ENCODE measurements around the gene MORN1. TPM values are rescaled to one million over a fixed set of nuclear protein-coding genes. Genes with fewer than 3 reads are reported as not detected.

MORN1 gene
- total RNA-seq, 1 experiment from 2014 or later, result 17.8 TPM

DNA sequence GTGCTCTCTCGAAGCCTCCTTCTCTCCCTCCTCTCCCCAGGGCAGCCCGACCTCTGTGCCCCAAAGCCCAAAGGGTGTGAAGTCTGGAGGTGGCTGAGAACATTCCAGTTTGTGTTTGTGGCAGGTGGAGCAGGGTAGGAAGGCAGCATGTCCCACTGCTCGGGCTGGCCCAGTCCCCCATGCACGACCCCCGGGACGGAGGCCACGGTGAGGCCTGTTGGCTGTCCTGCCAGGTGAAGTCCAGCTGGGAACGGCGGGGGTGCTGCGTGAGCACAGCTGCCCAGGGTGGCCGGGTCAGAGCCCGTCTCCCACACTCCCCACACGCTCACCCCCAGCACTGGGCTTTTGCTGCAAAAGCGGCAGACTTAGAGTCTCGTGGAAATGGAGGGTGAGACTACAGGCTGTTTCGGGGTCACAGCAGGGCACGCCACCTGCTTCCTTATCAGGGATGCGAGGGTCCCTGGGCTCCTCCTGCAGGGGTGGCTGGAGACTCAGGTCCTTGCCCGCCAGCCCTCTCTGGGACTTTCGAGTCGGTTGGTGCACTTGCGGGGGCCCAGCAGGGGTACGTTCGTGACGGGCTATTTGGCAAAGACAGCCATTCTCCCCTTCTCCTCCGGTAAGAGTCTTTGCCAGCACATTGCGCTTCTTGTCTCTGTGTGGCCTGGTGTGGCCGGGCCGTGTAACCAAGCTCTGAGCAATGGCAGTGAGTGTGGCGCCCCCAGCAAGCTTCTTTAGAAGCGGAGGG is 40.3 kb downstream of the MORN1 start:
- in situ Hi-C loops (cut with HindIII; ENCODE audit: low pct_unique_long_range_greater_than_20kb, low sequenced_read_pairs), result no loop called here
- no peak for DNase-seq (ENCODE audit: low read depth, low spot score)

DNA sequence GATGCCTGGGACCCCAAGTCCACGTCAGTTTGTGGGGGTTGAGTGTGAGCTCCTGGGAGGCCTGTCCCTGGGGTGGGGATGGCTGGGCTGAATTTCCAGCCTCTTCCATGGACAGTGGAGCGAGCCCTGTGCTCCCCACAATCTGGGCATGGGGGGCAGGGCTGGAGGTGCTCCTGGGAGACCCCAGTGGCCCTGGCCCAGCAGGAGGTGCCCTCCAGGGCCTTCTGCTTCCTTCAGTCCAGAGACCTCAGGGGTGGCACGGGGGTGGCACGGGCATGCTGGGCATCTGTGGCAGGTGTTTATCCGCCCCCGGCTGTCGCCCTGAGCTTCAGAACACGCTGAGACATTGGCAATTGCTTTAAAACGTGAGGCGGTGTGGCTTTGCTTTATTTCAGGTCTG is 40.9 kb downstream of the MORN1 start:
- DNase-seq (ENCODE audit: low read depth, low spot score), result no peak
- in situ Hi-C loops (cut with HindIII; ENCODE audit: low pct_unique_long_range_greater_than_20kb, low sequenced_read_pairs), result no loop called here

DNA sequence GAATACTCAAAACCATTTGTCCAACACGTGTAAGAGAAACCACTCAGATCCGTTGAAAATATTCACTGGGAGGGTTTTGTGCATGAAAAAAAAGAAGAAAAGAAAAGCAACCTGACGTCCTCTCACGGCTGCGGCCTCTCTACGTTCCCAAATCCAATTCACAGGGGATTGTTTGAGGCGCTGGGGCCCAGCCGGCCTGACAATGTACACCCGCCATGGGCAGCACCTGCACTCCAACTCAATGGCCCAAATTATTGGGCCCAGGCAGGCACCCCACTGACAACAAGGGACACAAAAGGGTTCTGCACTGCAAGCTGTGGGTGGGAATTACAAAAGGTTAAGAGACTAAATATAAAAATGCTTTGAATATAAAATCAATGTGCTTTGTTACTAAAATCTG is 41.5 kb downstream of the MORN1 start:
- no peak for DNase-seq (ENCODE audit: low read depth, low spot score)
- in situ Hi-C loops (cut with HindIII; ENCODE audit: low pct_unique_long_range_greater_than_20kb, low sequenced_read_pairs), result no loop called here

DNA sequence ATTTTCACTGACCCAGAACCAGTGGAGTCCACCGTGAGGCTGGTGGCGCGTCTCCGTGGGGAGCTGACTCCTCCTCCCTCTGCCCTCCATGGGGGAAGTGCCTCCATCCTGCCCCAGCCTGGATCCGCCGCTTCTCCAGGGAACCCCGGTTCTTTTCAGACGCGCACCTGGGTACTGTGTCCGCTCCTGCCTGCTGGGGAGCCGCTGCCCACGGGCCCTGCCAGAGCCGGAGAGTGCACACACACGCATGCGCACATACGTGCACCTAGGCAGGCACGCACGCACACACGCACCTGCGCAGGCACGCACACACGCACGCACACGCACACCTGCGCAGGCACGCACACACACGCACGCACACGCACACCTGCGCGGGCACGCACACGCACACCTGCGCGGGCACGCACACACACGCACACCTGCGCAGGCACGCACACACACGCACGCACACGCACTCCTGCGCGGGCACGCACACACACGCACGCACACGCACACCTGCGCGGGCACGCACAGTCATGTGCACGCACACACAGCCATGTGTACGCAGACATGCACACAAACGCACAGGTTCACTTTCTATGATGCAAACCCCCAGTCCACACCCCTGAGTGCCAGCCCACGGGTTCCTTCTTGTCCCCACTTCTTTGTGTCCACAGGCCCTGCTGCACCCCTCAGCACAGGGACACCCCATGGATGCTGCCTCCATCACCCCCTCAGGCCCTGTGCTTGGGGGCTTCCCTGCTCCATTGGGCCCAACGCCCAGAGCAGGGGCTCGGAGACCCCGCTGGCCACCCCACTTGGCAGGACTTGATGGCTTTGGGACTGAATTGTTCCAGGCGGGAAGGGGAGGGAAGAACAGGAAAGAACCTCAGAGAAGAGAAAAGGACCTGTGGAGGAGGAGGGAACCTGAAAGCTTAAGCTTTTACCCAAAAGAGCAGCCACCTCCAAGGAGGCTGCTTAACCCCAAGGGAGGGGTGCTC is 42.7 kb downstream of the MORN1 start:
- no peak for DNase-seq (ENCODE audit: low read depth, low spot score)
- in situ Hi-C loops (cut with HindIII; ENCODE audit: low pct_unique_long_range_greater_than_20kb, low sequenced_read_pairs), result no loop called here

DNA sequence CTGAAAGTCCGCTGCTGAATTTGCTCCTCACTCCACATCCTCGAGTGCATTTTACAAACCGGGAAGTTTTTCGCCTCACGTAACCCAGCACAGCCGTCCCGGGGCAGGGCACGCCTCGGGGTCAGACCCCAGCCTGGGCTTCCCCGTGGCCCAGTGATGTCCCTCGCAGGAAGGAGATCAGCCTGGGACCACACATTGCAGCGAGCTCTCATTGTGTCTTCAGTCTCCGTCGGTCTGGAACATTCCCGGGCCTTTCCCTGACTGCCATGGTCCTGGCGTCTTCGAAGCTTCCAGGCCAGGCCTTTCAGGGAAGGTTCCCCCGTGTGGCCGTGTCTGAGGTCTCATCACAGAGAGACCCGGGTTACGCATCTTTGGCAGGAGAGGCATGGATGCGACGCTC is 43.5 kb downstream of the MORN1 start:
- no peak for DNase-seq (ENCODE audit: low read depth, low spot score)
- in situ Hi-C loops (cut with HindIII; ENCODE audit: low pct_unique_long_range_greater_than_20kb, low sequenced_read_pairs), result no loop called here

DNA sequence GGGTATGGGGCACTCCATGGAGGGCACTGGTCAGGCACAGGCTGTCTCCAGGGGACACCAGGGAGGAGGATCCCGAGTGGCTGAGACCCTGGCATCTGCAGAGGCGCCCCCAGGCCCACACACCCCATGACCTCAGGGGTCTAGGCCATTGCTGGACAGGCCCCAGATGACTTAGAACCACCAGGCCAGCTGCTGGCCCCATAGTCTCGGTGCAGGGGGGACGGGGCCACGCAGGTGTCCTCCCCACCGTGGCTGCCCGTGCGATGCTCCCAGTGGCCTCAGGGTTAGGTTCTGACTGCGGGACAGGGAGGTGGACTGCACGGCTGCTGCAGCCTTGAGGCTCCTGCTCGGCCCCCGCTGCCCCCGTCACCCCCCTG is 44.0 kb downstream of the MORN1 start:
- in situ Hi-C loops (cut with HindIII; ENCODE audit: low pct_unique_long_range_greater_than_20kb, low sequenced_read_pairs), result no loop called here
- no peak for DNase-seq (ENCODE audit: low read depth, low spot score)

DNA sequence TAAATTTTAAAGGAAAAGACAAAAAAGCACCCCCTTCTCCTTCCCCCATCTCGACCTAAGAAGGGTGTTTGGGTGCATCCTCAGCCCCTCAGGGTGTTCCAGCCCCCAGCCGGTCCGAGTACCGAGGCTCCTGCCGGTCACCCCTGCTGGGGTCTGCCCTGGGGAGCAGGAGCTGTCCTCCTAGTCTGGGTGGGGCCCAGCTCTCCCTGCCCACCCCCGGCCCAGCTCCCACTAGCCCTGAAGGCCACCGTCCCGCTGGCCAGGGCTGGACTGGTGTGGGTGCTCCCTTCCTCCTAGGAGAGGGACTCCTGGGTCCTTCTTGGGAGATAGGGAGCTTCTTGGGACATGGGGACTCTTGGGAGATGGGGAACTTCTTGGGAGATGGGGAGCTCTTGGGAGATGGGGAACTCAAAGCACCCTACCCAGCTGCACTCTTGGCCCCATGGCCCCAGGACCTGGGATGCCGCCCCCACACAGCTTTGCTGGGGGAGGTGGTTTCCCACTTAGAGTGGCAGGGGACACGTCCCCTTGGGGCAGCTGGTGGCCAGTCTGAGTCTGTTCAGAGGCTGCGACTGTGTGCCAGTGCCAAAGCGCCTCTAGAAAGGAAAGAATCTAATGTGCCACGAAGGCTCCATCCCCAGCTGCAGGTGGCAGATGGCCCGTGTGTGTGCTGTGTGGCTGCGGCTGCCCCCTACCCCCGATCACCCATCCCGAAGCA is 44.5 kb downstream of the MORN1 start:
- no peak for DNase-seq (ENCODE audit: low read depth, low spot score)
- in situ Hi-C loops (cut with HindIII; ENCODE audit: low pct_unique_long_range_greater_than_20kb, low sequenced_read_pairs), result no loop called here

DNA sequence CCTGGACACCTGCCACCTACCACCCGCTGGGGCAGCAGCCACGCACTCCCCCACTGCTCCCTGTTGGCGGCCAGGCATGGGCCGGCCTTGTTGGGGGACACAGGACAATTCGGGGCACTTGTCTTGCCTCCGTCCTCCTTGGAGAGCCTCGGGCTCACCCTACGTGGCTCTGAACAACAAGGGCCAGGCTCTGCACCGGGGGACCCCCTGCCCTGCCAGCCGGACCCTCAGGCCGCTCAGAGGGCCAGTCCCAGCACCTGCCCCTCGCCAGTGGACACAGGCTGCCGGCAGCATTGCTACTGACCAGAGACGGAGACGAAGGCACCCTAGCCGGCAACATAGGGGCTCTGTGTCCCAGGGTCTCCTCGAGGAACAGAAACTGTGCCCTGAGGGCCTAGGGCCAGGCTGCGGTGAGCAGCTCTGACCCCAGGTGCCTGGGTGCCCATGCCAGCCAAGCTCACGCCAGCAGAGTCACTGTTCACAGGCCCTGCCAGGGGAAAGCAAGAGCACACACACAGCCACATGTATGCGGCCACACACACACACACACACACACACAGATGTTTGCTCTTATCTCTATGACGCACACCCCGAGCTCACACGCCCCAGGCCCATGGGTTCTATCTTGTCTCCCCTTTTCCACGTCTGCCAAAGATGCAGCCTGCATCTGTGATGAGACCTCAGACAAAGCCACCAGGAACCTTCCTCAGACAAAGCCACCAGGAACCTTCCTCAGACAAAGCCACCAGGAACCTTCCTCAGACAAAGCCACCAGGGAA is 45.9 kb downstream of the MORN1 start:
- no peak for DNase-seq (ENCODE audit: low read depth, low spot score)
- in situ Hi-C loops (cut with HindIII; ENCODE audit: low pct_unique_long_range_greater_than_20kb, low sequenced_read_pairs), result no loop called here

DNA sequence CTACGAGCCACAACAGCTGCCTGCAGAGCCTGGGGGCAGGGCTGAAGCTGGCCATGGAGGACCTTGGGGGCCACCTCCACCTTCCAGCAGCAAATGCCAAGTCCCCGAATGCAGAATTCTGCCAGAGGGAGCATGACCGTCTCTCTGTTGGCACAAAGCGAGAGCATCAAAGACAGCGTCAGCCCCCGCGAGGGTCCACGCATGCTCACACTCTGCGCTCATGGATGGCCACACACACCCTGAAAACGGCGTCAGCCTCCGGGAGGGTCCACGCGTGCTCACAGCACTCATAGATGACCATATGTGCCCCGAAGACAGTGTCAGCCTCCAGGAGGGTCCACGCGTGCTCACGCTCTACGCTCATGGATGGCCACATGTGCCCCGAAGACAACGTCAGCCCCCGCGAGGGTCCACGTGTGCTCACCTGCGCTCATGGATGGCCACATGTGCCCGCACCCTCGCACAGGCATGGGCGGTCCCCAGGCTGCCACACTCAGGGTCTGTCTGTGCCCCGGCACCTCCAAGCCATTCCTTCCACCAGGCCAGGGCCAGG is 46.5 kb downstream of the MORN1 start:
- in situ Hi-C loops (cut with HindIII; ENCODE audit: low pct_unique_long_range_greater_than_20kb, low sequenced_read_pairs), result no loop called here
- no peak for DNase-seq (ENCODE audit: low read depth, low spot score)

DNA sequence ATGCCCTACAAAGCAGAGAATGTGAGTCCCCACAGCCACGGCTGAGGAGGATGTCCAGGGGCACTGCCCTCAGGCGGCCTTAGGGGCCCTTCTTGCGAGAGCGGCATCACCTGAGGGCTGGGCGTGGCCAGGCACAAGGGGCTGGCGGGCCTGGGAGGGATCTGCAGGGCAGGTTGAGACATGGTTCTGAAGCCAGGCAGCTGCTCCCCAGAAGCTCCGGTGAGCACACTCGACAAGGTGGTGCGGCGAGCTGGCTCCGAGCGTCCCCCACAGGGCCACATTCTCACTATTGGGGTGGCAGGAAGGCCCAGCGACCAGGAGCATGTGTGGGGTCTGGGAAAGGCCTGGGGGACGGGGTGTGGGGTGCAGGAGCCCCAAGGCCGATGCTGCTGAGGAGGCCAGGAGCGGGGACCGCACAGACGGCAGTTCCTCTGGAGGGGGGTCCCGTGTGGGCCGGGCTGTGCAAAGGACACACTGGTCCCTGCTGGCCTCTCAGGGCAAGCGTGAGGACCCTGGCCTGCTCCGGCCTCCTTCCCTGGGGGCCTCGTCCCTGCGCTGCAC is 47.2 kb downstream of the MORN1 start:
- DNase-seq (ENCODE audit: low read depth, low spot score), result no peak
- in situ Hi-C loops (cut with HindIII; ENCODE audit: low pct_unique_long_range_greater_than_20kb, low sequenced_read_pairs), result no loop called here

DNA sequence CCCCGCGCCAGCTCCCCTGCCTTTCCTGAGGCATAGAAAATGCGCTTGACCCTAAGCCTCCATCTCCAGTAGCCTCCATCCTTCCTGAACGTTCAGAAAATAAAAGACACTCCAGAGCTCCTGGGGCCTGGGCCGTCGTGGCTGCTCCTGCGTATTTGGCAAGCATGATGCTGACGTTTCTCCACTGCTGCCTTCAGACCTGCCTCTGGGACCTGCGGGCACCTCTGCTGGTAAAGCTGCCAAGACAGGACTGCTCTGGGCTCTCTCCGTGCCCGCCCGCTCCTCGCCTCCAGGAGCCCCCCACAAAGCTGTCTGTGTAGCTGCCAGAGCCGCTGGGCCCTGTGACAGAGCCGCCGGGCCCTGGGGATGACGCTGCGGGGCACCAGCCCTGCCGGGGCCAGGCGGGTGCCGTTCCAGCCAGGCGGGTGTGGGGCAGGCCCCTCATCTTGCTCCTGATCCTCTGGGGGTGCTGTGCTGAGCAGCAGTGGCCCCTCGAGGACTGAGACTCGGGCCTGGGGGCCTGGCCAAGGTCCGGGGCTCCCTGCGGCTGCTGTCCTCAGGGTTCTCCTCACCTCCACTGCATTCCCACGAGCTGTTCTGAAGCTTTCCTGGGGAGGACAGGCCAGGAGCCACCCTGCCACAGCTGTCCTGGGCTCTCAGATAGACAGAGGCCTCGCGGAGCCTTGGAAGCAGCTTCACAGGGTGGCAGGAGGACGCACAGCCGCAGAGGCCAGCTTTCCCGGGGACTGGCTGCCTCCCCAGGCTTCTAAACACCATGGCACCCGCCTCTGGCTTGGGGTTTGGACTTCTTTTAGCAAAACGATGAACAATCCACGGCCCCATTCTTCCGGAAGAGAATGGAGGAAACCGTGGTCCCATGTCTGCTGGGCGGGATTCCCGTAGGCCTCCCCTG is 48.1 kb downstream of the MORN1 start:
- in situ Hi-C loops (cut with HindIII; ENCODE audit: low pct_unique_long_range_greater_than_20kb, low sequenced_read_pairs), result no loop called here
- DNase-seq (ENCODE audit: low read depth, low spot score), result no peak

DNA sequence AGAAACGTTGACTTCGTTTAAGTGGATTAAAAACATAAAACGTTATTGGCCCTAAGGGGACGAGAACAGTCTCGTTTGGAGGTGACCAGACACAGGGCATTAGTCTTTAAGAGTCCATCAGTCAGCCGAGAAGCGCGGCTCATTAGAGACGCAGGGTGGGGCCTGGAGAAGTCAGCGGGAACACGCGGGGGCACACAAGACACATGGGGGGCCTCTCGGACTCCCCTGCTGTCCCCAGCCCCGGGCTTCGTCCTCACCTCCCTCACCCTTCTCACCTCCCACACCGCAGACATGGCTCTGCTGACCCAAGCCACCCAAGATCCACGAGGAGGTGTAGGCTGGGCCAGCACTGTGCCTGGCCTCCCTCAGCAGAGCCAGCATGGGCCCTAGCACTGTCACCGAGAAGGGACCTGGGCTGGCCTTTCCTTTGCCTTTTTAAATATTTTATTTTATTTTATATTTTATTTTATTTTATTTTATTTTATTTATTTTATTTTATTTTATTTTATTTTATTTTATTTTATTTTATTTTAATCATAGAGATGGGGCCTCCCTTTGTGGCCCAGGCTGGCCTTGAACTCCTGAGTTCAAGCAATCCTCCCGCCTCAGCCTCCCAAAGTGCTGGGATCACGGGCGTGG is 48.9 kb downstream of the MORN1 start:
- in situ Hi-C loops (cut with HindIII; ENCODE audit: low pct_unique_long_range_greater_than_20kb, low sequenced_read_pairs), result no loop called here

DNA sequence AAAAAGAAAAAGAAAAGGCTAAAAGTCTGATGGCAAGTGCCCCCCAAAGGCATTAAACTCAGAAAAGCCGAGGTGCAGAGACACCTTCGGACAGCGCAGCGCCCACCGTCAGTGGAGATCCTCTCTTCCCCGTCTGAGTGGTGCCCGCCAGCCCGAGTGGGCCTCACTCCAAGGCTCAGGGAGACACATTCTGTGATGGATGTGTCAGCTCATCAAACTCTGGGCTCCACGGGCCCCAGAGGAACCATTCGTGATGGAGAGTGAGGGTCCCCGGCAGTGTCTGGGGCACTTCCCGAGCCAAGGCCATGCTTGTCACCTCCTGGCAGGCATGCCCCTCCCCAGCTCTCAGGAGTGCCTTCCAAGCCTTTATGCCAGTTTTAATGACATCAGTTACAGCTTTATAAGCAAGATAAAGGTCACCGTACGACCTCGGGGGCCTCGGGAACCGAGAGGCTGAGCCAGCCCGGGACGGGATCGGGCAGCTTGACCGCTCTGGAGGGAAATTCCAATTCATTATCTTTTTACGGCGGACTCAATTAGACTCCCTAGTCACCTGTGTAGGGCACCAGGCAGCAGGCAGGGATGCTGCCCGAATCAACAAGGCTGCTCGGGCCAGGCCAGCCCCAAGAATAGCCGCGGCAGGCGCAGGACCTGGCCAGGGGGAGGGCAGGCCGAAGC is 49.5 kb downstream of the MORN1 start:
- in situ Hi-C loops (cut with HindIII; ENCODE audit: low pct_unique_long_range_greater_than_20kb, low sequenced_read_pairs), result no loop called here

More for the DNA sequence above, 48.9 kb downstream of the MORN1 start:
- no peak for DNase-seq (ENCODE audit: low read depth, low spot score)

DNA sequence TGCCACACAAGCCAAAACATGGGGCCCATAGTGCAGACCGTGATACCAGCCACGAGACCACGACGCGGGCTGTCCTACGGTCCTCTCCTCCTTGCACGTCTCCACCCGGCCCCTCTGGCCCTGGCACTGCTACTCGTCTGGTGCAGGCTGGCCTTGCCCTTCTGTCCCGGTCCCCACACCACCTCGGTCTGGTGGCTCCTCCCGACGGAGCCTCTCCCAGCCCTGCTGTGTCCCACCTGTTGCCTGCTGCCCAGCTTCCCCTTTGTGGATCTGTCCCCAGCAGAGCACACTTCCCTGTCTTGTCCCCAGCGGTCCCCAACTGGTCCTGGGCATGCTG is 50.5 kb downstream of the MORN1 start:
- DNase-seq (ENCODE audit: low read depth, low spot score), result no peak
- in situ Hi-C loops (cut with HindIII; ENCODE audit: low pct_unique_long_range_greater_than_20kb, low sequenced_read_pairs), result no loop called here

More for the DNA sequence above, 49.5 kb downstream of the MORN1 start:
- no peak for DNase-seq (ENCODE audit: low read depth, low spot score)

All from SK-MEL-5 (cell line).